GM18505 (cell line): Measurements from ENCODE around the gene PCK1.

Source experiments
- ATAC-seq: cut with Tn5 transposase; IDR thresholded peaks from one replicate; pipeline ENCODE4 v1.9.1; 2021; ENCODE audit not compliant: unreplicated experiment
- POLR2A ChIP-seq: IDR thresholded peaks from 4 replicates; pipeline ENCODE4 v1.6.1; 2011; ENCODE audit warnings: borderline replicate concordance; ENCODE audit not compliant: insufficient read depth, insufficient read length; ENCODE audit errors: extremely low read depth

Gene PCK1

GRCh38 chr20:57611586-57612311 lies 50.8 kb downstream of the PCK1 start:
- no peak for TF ChIP-seq POLR2A
- no peak for ATAC-seq

- no peak for TF ChIP-seq POLR2A
- ATAC-seq, result no peak
Observed at GRCh38 chr20:57612436-57612835, 51.5 kb downstream of the PCK1 start.

GRCh38 chr20:57612916-57613315 lies 52.0 kb downstream of the PCK1 start:
- TF ChIP-seq POLR2A, result no peak
- ATAC-seq, result no peak

- ATAC-seq, result no peak
- no peak for TF ChIP-seq POLR2A
Observed at GRCh38 chr20:57613481-57613921, 52.6 kb downstream of the PCK1 start.

GRCh38 chr20:57614490-57615444 lies 53.9 kb downstream of the PCK1 start:
- TF ChIP-seq POLR2A, result no peak
- ATAC-seq, result no peak

GRCh38 chr20:57615445-57615811 lies 54.5 kb downstream of the PCK1 start:
- ATAC-seq, result no peak
- no peak for TF ChIP-seq POLR2A

GRCh38 chr20:57616143-57616951 lies 55.4 kb downstream of the PCK1 start:
- TF ChIP-seq POLR2A, result no peak
- ATAC-seq, result no peak

GRCh38 chr20:57617079-57617795 lies 56.3 kb downstream of the PCK1 start:
- TF ChIP-seq POLR2A, result no peak
- ATAC-seq, result no peak
